ENCODE results near the gene PIP5KL1.

The PIP5KL1 gene

DNA sequence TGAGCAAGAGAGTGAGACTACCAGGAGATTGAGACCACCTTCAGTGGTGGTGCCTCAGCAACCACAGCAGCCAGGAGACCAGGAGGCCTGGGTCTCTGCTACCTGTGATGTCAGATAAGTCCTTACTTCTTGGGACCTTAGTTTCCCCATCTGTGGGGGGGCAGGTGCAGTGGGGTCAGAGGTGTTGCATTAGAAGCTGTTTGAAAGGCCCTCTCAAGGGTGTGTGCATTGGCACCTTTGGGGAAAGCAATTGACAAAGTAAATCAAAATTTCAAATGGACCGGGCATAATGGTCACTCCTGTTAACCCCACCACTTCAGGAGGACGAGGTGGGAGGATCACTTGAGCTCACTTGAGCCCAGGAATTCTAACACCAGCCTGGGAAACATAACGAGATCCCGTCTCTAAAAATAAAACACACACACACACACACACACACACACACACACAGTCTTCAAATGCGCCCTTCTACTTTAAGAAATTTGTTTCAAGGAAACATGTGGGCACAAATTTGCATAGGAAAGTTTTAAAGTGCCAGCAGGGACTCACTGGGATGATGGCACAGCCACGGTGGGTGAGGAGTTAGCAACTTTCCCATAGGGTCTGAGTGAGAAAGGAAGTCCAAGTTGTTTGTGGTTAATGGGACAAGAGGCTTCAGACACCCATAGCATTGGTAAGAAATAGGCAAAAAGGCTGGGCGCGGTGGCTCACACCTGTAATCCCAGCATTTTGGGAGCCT lies 51.8 kb downstream of the PIP5KL1 start:
- no peaks in the 10 kb centered on the region for H3K79me2 ChIP-seq (ENCODE audit: insufficient read depth, low read depth)
- H4K20me1 ChIP-seq (ENCODE audit: insufficient read depth): no peaks in the 10 kb centered on the region
- H3K27me3 ChIP-seq (ENCODE audit: insufficient read depth, low read depth): no peaks in the 10 kb centered on the region
- no peak overlapping the region for H2AFZ ChIP-seq (ENCODE audit: low read depth)
- no peak overlapping the region for H3K4me2 ChIP-seq
- TF ChIP-seq, protein P1, sequence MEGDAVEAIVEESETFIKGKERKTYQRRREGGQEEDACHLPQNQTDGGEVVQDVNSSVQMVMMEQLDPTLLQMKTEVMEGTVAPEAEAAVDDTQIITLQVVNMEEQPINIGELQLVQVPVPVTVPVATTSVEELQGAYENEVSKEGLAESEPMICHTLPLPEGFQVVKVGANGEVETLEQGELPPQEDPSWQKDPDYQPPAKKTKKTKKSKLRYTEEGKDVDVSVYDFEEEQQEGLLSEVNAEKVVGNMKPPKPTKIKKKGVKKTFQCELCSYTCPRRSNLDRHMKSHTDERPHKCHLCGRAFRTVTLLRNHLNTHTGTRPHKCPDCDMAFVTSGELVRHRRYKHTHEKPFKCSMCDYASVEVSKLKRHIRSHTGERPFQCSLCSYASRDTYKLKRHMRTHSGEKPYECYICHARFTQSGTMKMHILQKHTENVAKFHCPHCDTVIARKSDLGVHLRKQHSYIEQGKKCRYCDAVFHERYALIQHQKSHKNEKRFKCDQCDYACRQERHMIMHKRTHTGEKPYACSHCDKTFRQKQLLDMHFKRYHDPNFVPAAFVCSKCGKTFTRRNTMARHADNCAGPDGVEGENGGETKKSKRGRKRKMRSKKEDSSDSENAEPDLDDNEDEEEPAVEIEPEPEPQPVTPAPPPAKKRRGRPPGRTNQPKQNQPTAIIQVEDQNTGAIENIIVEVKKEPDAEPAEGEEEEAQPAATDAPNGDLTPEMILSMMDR (conservative IDR thresholded peaks at IDR 0.05; ENCODE audit: low read depth, low read length): no peak
- H3K4me1 ChIP-seq (ENCODE audit: low read depth, poor library complexity, severe bottlenecking): no peaks in the 10 kb centered on the region
- H3K4me3 ChIP-seq (IDR thresholded peaks at IDR 0.05; ENCODE audit: insufficient read depth, low read depth, low read length): no peak overlapping the region
- no peaks in the 10 kb centered on the region for H3K36me3 ChIP-seq (ENCODE audit: insufficient read depth)
- H3K27ac ChIP-seq: no peak overlapping the region
- H3K9ac ChIP-seq: no peak overlapping the region

DNA sequence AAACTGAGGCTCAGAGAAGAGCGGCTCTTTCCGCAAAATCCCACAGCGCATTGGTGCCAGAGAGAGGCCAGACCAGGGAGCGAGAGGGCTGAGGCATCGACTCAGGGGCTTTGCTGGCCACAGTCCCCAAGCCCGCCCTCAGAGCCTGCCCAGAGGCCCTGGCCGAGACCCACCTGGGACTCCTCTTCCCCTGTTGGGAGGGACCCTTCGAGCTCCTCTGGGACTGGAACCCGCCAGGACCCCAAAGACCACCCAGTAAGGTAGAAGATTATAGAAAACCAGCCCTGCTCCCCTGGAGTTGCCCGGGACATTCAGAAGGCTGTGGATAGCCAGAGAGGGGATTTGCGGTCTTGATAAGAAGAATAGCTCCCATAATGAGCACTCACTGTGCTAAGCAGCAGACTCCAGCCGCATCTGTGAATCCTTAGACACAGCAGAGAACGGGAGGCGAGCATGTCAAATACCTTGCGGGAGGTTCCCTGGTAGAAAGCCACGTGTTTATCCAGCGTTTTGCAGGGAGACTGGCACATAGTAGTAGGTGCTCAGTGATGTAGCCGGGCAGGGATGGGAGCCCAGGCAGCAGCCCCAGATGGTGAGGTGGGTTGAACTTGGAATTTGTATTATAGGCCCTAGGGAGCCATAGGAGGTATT lies 52.5 kb downstream of the PIP5KL1 start:
- no peaks in the 10 kb centered on the region for H3K36me3 ChIP-seq (ENCODE audit: insufficient read depth)
- H3K4me2 ChIP-seq: no peak overlapping the region

DNA sequence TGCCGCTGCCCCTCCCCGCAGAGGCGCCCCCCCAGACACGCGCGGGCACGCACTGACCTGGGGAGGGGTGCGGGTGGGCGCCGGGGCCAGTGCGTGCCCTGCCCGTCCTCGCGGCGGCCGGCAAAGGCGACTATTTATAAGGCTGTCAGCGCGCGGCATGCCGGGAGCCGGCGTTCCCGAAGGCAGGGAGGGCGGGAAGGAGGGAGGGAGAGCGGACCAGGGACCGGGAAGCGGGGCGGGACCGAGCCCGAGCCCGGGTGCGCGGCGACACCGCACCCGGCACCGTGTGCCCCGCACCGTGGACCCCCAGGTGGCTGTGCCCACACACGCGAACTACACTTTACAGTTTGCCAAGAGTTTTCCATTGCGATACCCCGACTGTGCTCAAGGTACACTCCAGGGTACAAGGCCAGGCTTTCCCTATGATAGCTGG lies 53.0 kb downstream of the PIP5KL1 start, which contains the start of gene AK1:
Gene AK1 (minus strand): TSS at position 110 of the 433 bp plus-strand sequence. CDS start 3,058 bp downstream, outside the sequence.
- no peak within 1 kb of the TSS for H3K4me3 ChIP-seq (IDR thresholded peaks at IDR 0.05; ENCODE audit: insufficient read depth, low read depth, low read length)
- no peak within 1 kb of the TSS for H2AFZ ChIP-seq (ENCODE audit: low read depth)
- H3K27me3 ChIP-seq (ENCODE audit: insufficient read depth, low read depth): no peaks in the 10 kb centered on the region
- TF ChIP-seq, protein P1 (conservative IDR thresholded peaks at IDR 0.05; ENCODE audit: low read depth, low read length): no peak
- no peak within 1 kb of the TSS for H3K4me2 ChIP-seq
- no peaks in the 10 kb centered on the region for H4K20me1 ChIP-seq (ENCODE audit: insufficient read depth)
- H3K27ac ChIP-seq: no peak within 1 kb of the TSS
- H3K4me1 ChIP-seq (ENCODE audit: low read depth, poor library complexity, severe bottlenecking): no peaks in the 10 kb centered on the region
- no peak within 1 kb of the TSS for H3K9ac ChIP-seq
- no peaks in the 10 kb centered on the region for H3K79me2 ChIP-seq (ENCODE audit: insufficient read depth, low read depth)
- H3K36me3 ChIP-seq (ENCODE audit: insufficient read depth): no peaks in the 10 kb centered on the region

More for the DNA sequence above, 52.5 kb downstream of the PIP5KL1 start:
- Histone ChIP-seq H3K9ac (no peak overlapping the region), H4K20me1 (ENCODE audit: insufficient read depth) (no peaks in the 10 kb centered on the region), H2AFZ (ENCODE audit: low read depth) (no peak overlapping the region), H3K79me2 (ENCODE audit: insufficient read depth, low read depth) (no peaks in the 10 kb centered on the region), H3K4me1 (ENCODE audit: low read depth, poor library complexity, severe bottlenecking) (no peaks in the 10 kb centered on the region), H3K27ac (no peak overlapping the region), H3K4me3 (IDR thresholded peaks at IDR 0.05; ENCODE audit: insufficient read depth, low read depth, low read length) (no peak overlapping the region), H3K27me3 (ENCODE audit: insufficient read depth, low read depth) (no peaks in the 10 kb centered on the region)
- TF ChIP-seq, protein P1 (conservative IDR thresholded peaks at IDR 0.05; ENCODE audit: low read depth, low read length): no peak

GRCh38 chr9:127876764-127877562 lies 53.6 kb downstream of the PIP5KL1 start:
- Histone ChIP-seq H3K4me2 (no peak overlapping the region), H2AFZ (ENCODE audit: low read depth) (no peak overlapping the region), H3K4me3 (IDR thresholded peaks at IDR 0.05; ENCODE audit: insufficient read depth, low read depth, low read length) (no peak overlapping the region), H3K4me1 (ENCODE audit: low read depth, poor library complexity, severe bottlenecking) (no peaks in the 10 kb centered on the region), H3K27ac (no peak overlapping the region), H3K27me3 (ENCODE audit: insufficient read depth, low read depth) (no peaks in the 10 kb centered on the region), H3K79me2 (ENCODE audit: insufficient read depth, low read depth) (no peaks in the 10 kb centered on the region), H3K36me3 (ENCODE audit: insufficient read depth) (no peaks in the 10 kb centered on the region), H4K20me1 (ENCODE audit: insufficient read depth) (no peaks in the 10 kb centered on the region), H3K9ac (no peak overlapping the region)
- TF ChIP-seq, protein P1 (conservative IDR thresholded peaks at IDR 0.05; ENCODE audit: low read depth, low read length): no peak
